Lung (tissue), 12 donors: ENCODE results near the gene PDE2A. TPM values are rescaled to one million over a fixed set of nuclear protein-coding genes. Genes with fewer than 3 reads are reported as not detected.

Experiments
- ATAC-seq: fragments of 200-7000 bp; cut with Tn5 transposase; one replicate; pipeline ENCODE4 v1.9.1; 2020; ENCODE audit warnings: moderate number of reproducible peaks; ENCODE audit not compliant: insufficient read depth, low FRiP score
- DNase-seq, 3 donors: peaks; one replicate each; pipeline ENCODE4 v3.0.0-alpha.2; 2013 to 2017
- H3K27ac ChIP-seq, 2 donors: one replicate each; pipeline ENCODE4 v1.5.1; 2013; ENCODE audit warnings: mild to moderate bottlenecking in 2 of 2, moderate library complexity in 2 of 2, control low read depth in 1 of 2, inconsistent platforms in 1 of 2, low read depth in 1 of 2, low read length in 1 of 2
- H3K27me3 ChIP-seq, 3 donors: one replicate each; pipeline ENCODE4 v1.5.1; 2013; ENCODE audit warnings: low read length in 2 of 3; ENCODE audit not compliant: control insufficient read depth in 3 of 3, insufficient read depth in 3 of 3
- H3K36me3 ChIP-seq, 4 donors: one replicate each; pipeline ENCODE4 v1.5.1; 2013; ENCODE audit warnings: low read length in 4 of 4, mild to moderate bottlenecking in 1 of 4, moderate library complexity in 1 of 4; ENCODE audit not compliant: control insufficient read depth in 4 of 4, insufficient read depth in 4 of 4
- H3K4me1 ChIP-seq, 5 donors: one replicate each; pipeline ENCODE4 v1.5.1; 2013; ENCODE audit warnings: low read length in 5 of 5, mild to moderate bottlenecking in 2 of 5, moderate library complexity in 1 of 5; ENCODE audit not compliant: control insufficient read depth in 5 of 5, insufficient read depth in 5 of 5
- H3K4me3 ChIP-seq: one replicate; pipeline ENCODE4 v1.5.1; 2013; ENCODE audit warnings: mild to moderate bottlenecking, control low read depth, moderate library complexity
- H3K9ac ChIP-seq, 2 donors: one replicate each; pipeline ENCODE4 v1.5.1; 2013; ENCODE audit warnings: low read length in 2 of 2, control low read depth in 1 of 2; ENCODE audit not compliant: insufficient read depth in 1 of 2
- H3K9me3 ChIP-seq, 4 donors: one replicate each; pipeline ENCODE4 v1.5.1; 2013; ENCODE audit warnings: low read length in 3 of 4, mild to moderate bottlenecking in 1 of 4, moderate library complexity in 1 of 4; ENCODE audit not compliant: control insufficient read depth in 4 of 4, insufficient read depth in 3 of 4
- WGBS, 2 donors: extraction: QIAGEN DNeasy Blood & Tissue Kit; methylation state at CpG; one replicate each; pipeline ENCODE4 v1.1.7; 2013; 5-methylcytosine and 5-hydroxymethylcytosine counted together
- polyA plus RNA-seq, 2 donors: library from polyadenylated mRNA; stranded (reverse); fragments of 200-250 nt; gene quantifications; one replicate each; pipeline ENCODE4 v1.2.1, GENCODE V29; 2013
- total RNA-seq, 2 donors: library from RNA; depleted of rRNA in 1 of 2; stranded (reverse); fragments of >200 nt in 1 of 2; gene quantifications; one replicate each; pipeline ENCODE4 v1.2.1, GENCODE V29; 2014 to 2021
- TF ChIP-seq, protein P1 (sequence below): IDR thresholded peaks from 2 replicates; pipeline ENCODE4 v1.5.1; 2012; ENCODE audit warnings: mild to moderate bottlenecking; ENCODE audit errors: control extremely low read depth, extremely low read depth
- donor health status: control.
- donor health status: control.
- donor health status: Bipolar disorder and iron deficiency.
- donor health status: healthy.
- donor health status: DM: yes; HTN: yes; CAD: no.

The PDE2A gene
- total and polyA plus RNA-seq, 4 donors, result 7.7 to 20.5 (median 12.7) TPM

GRCh38 chr11:72668629-72669347 lies 5.4 kb downstream of the PDE2A start:
- TF ChIP-seq, protein P1, sequence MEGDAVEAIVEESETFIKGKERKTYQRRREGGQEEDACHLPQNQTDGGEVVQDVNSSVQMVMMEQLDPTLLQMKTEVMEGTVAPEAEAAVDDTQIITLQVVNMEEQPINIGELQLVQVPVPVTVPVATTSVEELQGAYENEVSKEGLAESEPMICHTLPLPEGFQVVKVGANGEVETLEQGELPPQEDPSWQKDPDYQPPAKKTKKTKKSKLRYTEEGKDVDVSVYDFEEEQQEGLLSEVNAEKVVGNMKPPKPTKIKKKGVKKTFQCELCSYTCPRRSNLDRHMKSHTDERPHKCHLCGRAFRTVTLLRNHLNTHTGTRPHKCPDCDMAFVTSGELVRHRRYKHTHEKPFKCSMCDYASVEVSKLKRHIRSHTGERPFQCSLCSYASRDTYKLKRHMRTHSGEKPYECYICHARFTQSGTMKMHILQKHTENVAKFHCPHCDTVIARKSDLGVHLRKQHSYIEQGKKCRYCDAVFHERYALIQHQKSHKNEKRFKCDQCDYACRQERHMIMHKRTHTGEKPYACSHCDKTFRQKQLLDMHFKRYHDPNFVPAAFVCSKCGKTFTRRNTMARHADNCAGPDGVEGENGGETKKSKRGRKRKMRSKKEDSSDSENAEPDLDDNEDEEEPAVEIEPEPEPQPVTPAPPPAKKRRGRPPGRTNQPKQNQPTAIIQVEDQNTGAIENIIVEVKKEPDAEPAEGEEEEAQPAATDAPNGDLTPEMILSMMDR, result no peak
- DNase-seq, result no peak
- H3K27me3 ChIP-seq, result peaks cover 0 to 28% (median 16%) of the 10 kb centered on the region in 3 donors
- no peak overlapping the region for H3K4me3 ChIP-seq
- no peaks in the 10 kb centered on the region for H3K4me1 ChIP-seq
- no peak for ATAC-seq
- H3K9ac ChIP-seq, result no peak overlapping the region
- 55 to 66% methylated on average over 7 of the region's 7 CpGs for WGBS, 2 donors
- H3K27ac ChIP-seq, result no peak overlapping the region
- H3K36me3 ChIP-seq, result no peaks in the 10 kb centered on the region
- H3K9me3 ChIP-seq, result peaks cover 0 to 10% (median 2%) of the 10 kb centered on the region in 4 donors

GRCh38 chr11:72665911-72666472 lies 8.2 kb downstream of the PDE2A start:
- H3K27me3 ChIP-seq, result peaks cover 0 to 21% (median 4%) of the 10 kb centered on the region in 3 donors

GRCh38 chr11:72662036-72662435 lies 12.2 kb downstream of the PDE2A start:
- Histone ChIP-seq H3K4me1 (peaks cover 0 to 2% (median 0%) of the 10 kb centered on the region in 5 donors), H3K9ac (no peak overlapping the region), H3K36me3 (no peaks in the 10 kb centered on the region), H3K27ac (no peak overlapping the region), H3K27me3 (peaks cover 0 to 21% (median 0%) of the 10 kb centered on the region in 3 donors), H3K9me3 (peaks cover 0 to under 1% (median 0%) of the 10 kb centered on the region in 4 donors), H3K4me3 (no peak overlapping the region)
- DNase-seq, result no peak
- TF ChIP-seq, protein P1, result no peak
- 73 to 78% methylated on average over 5 of the region's 5 CpGs for WGBS, 2 donors
- no peak for ATAC-seq

More at GRCh38 chr11:72665911-72666472, 8.2 kb downstream of the PDE2A start:
- Histone ChIP-seq H3K9ac (no peak overlapping the region), H3K9me3 (peaks cover 0 to 10% (median 2%) of the 10 kb centered on the region in 4 donors), H3K4me1 (no peaks in the 10 kb centered on the region), H3K36me3 (no peaks in the 10 kb centered on the region), H3K4me3 (no peak overlapping the region), H3K27ac (no peak overlapping the region)
- no peak for DNase-seq
- WGBS, 2 donors, result 37 to 47% methylated on average over 6 of the region's 6 CpGs
- TF ChIP-seq, protein P1, result no peak
- ATAC-seq, result no peak
